Stimulated activated CD8-positive, alpha-beta memory T cell treated with anti-CD3 and anti-CD28 coated beads, Interleukin-2, amount 100 ng/mL, for 1 hour (primary cell): ENCODE results near the gene FOXI1.
A peak's percentile ranks its signal among the peaks of the same experiment; 100 is the strongest.
"Not testable (repeated sequence)": the region's sequence is repeated elsewhere in the genome, so short reads cannot be mapped to it uniquely, and the experiment has no call there.

ENCODE experiments used
- DNase-seq, 2 donors: peaks; one replicate each; pipeline ENCODE4 v3.0.0-alpha.2; 2020; ENCODE audit warnings: low read depth in 2 of 2

Gene FOXI1

GRCh38 chr5:170092455-170093101 is 13.1 kb upstream of the FOXI1 start:
- no peak for DNase-seq

- not testable (repeated sequence) for DNase-seq
Measured at GRCh38 chr5:170094329-170094728, 11.4 kb upstream of the FOXI1 start.

GRCh38 chr5:170095646-170096045 is 10.1 kb upstream of the FOXI1 start:
- DNase-seq = no peak

- no peak for DNase-seq
Measured at GRCh38 chr5:170097934-170098333, 7.8 kb upstream of the FOXI1 start.

- DNase-seq = peak; percentile 37 to 43
Measured at GRCh38 chr5:170100066-170100943, 5.4 kb upstream of the FOXI1 start.

- DNase-seq = no peak
Measured at GRCh38 chr5:170103447-170103846, 2.2 kb upstream of the FOXI1 start.

GRCh38 chr5:170104299-170104698 is 1.4 kb upstream of the FOXI1 start:
- DNase-seq = no peak

- no peak for DNase-seq
Measured at GRCh38 chr5:170104710-170105109, 987 bp upstream of the FOXI1 start.

GRCh38 chr5:170107674-170108073 is 2.0 kb downstream of the FOXI1 start:
- DNase-seq = no peak

- DNase-seq = no peak
Measured at GRCh38 chr5:170108266-170108785, 2.6 kb downstream of the FOXI1 start.

GRCh38 chr5:170109059-170110031 is 3.6 kb downstream of the FOXI1 start:
- DNase-seq = no peak

- no peak for DNase-seq
Measured at GRCh38 chr5:170110403-170111087, 4.8 kb downstream of the FOXI1 start.

GRCh38 chr5:170111088-170111785 is 5.5 kb downstream of the FOXI1 start:
- no peak for DNase-seq

GRCh38 chr5:170112876-170113521 is 7.3 kb downstream of the FOXI1 start:
- DNase-seq = no peak

GRCh38 chr5:170113522-170113900 is 7.8 kb downstream of the FOXI1 start:
- no peak for DNase-seq

GRCh38 chr5:170114271-170114670 is 8.6 kb downstream of the FOXI1 start:
- DNase-seq = no peak

- no peak for DNase-seq
Measured at GRCh38 chr5:170115925-170116324, 10.2 kb downstream of the FOXI1 start.

- no peak for DNase-seq
Measured at GRCh38 chr5:170117736-170118135, 12.0 kb downstream of the FOXI1 start.

- no peak for DNase-seq
Measured at GRCh38 chr5:170120576-170120975, 14.9 kb downstream of the FOXI1 start.

GRCh38 chr5:170121321-170121720 is 15.6 kb downstream of the FOXI1 start:
- DNase-seq = no peak
